ENCODE data around the gene ISY1.
"Not testable (repeated sequence)": the region's sequence is repeated elsewhere in the genome, so short reads cannot be mapped to it uniquely, and the experiment has no call there.

The ISY1 gene

GRCh38 chr3:129183569-129184395 lies 22.9 kb upstream of the ISY1 start, which contains the start of gene CNBP:
Gene CNBP (minus strand): TSS chr3:129183896. CDS start chr3:129171757, 12,139 bp downstream.
- no peaks in the 10 kb centered on the region for H3K27me3 Mint-ChIP-seq
- peaks cover 60% of the 10 kb centered on the region for H3K36me3 Mint-ChIP-seq (ENCODE audit: insufficient read depth)
- peaks cover 32 to 34% of the 10 kb centered on the region in 2 donors for H3K4me1 Mint-ChIP-seq (ENCODE audit: low read depth in 2 of 2)

GRCh38 chr3:129182390-129183185 lies 21.7 kb upstream of the ISY1 start:
- Mint-ChIP-seq H3K27ac (peak overlapping the region; percentile 97), H3K27me3 (no peaks in the 10 kb centered on the region), H3K4me3 (peak overlapping the region; percentile 90 to 95), H3K36me3 (ENCODE audit: insufficient read depth) (peaks cover 70% of the 10 kb centered on the region), H3K4me1 (ENCODE audit: low read depth in 2 of 2) (peaks cover 34 to 39% of the 10 kb centered on the region in 2 donors), H3K9me3 (no peaks in the 10 kb centered on the region)
- peak; percentile 14 to 23 (median 19) for DNase-seq
- ATAC-seq (replicated peaks) = no peak

More at GRCh38 chr3:129183569-129184395, 22.9 kb upstream of the ISY1 start, which contains the start of gene CNBP:
- Mint-ChIP-seq H3K9me3 (no peaks in the 10 kb centered on the region), H3K27ac (peak within 1 kb of the TSS; percentile 97), H3K4me3 (peak within 1 kb of the TSS; percentile 90 to 95)
- ATAC-seq (replicated peaks) (peak; percentile 97), DNase-seq (peak; percentile 90 to 91 (median 90))

GRCh38 chr3:129181819-129182218 lies 21.0 kb upstream of the ISY1 start:
- Mint-ChIP-seq H3K4me3 (peak overlapping the region; percentile 90 to 95), H3K27ac (peak overlapping the region; percentile 97), H3K9me3 (no peaks in the 10 kb centered on the region), H3K36me3 (ENCODE audit: insufficient read depth) (peaks cover 75% of the 10 kb centered on the region), H3K27me3 (no peaks in the 10 kb centered on the region), H3K4me1 (ENCODE audit: low read depth in 2 of 2) (peaks cover 42 to 47% of the 10 kb centered on the region in 2 donors)
- ATAC-seq (replicated peaks) (no peak), DNase-seq (no peak)

GRCh38 chr3:129180461-129180860 lies 19.6 kb upstream of the ISY1 start:
- H3K36me3 Mint-ChIP-seq (ENCODE audit: insufficient read depth) = peaks cover 82% of the 10 kb centered on the region
- no peaks in the 10 kb centered on the region for H3K9me3 Mint-ChIP-seq

GRCh38 chr3:129176051-129176450 lies 15.2 kb upstream of the ISY1 start:
- Mint-ChIP-seq H3K27me3 (no peaks in the 10 kb centered on the region), H3K36me3 (ENCODE audit: insufficient read depth) (peaks cover 74% of the 10 kb centered on the region), H3K27ac (peak overlapping the region; percentile 67 to 97), H3K4me3 (peak overlapping the region; percentile 26 to 47), H3K9me3 (no peaks in the 10 kb centered on the region), H3K4me1 (ENCODE audit: low read depth in 2 of 2) (peaks cover 50 to 59% of the 10 kb centered on the region in 2 donors)
- DNase-seq (no peak), ATAC-seq (replicated peaks) (no peak)

More at GRCh38 chr3:129180461-129180860, 19.6 kb upstream of the ISY1 start:
- peak overlapping the region; percentile 97 for H3K27ac Mint-ChIP-seq
- no peak for DNase-seq
- no peaks in the 10 kb centered on the region for H3K27me3 Mint-ChIP-seq
- H3K4me3 Mint-ChIP-seq = peak overlapping the region; percentile 90 to 95
- H3K4me1 Mint-ChIP-seq (ENCODE audit: low read depth in 2 of 2) = peaks cover 53 to 61% of the 10 kb centered on the region in 2 donors
- ATAC-seq (replicated peaks) = no peak

- H3K27ac Mint-ChIP-seq = peak overlapping the region; percentile 33 to 78
- H3K4me1 Mint-ChIP-seq (ENCODE audit: low read depth in 2 of 2) = peaks cover 35 to 41% of the 10 kb centered on the region in 2 donors
- ATAC-seq (replicated peaks) = no peak
- H3K9me3 Mint-ChIP-seq = no peaks in the 10 kb centered on the region
- peaks cover 74% of the 10 kb centered on the region for H3K36me3 Mint-ChIP-seq (ENCODE audit: insufficient read depth)
- no peaks in the 10 kb centered on the region for H3K27me3 Mint-ChIP-seq
- DNase-seq = no peak
- peak overlapping the region; percentile 47 to 55 for H3K4me3 Mint-ChIP-seq
These were observed 12.9 kb upstream of the ISY1 start for GRCh38 chr3:129173725-129174124.

GRCh38 chr3:129173206-129173605 lies 12.3 kb upstream of the ISY1 start:
- H3K27me3 Mint-ChIP-seq = no peaks in the 10 kb centered on the region
- H3K4me1 Mint-ChIP-seq (ENCODE audit: low read depth in 2 of 2) = peaks cover 35 to 39% of the 10 kb centered on the region in 2 donors
- H3K36me3 Mint-ChIP-seq (ENCODE audit: insufficient read depth) = peaks cover 74% of the 10 kb centered on the region
- peak overlapping the region; percentile 33 to 78 for H3K27ac Mint-ChIP-seq
- DNase-seq = no peak
- H3K4me3 Mint-ChIP-seq = peak overlapping the region in 1 of 2 donors; percentile 47
- H3K9me3 Mint-ChIP-seq = no peaks in the 10 kb centered on the region
- no peak for ATAC-seq (replicated peaks)

- Mint-ChIP-seq H3K4me3 (no peak overlapping the region), H3K36me3 (ENCODE audit: insufficient read depth) (peaks cover 77% of the 10 kb centered on the region), H3K9me3 (no peaks in the 10 kb centered on the region), H3K27me3 (no peaks in the 10 kb centered on the region), H3K27ac (peak overlapping the region; percentile 49 to 71), H3K4me1 (ENCODE audit: low read depth in 2 of 2) (peaks cover 8 to 14% of the 10 kb centered on the region in 2 donors)
- DNase-seq = no peak
- no peak for ATAC-seq (replicated peaks)
These were observed 5.9 kb upstream of the ISY1 start for GRCh38 chr3:129166579-129167332.

GRCh38 chr3:129165594-129165993 lies 4.7 kb upstream of the ISY1 start:
- not testable (repeated sequence) for H3K4me3 Mint-ChIP-seq; H3K27me3 Mint-ChIP-seq; H3K9me3 Mint-ChIP-seq; ATAC-seq (replicated peaks); DNase-seq
- H3K4me1 Mint-ChIP-seq (ENCODE audit: low read depth in 2 of 2) = peaks cover 9 to 12% of the 10 kb centered on the region in 2 donors
- H3K36me3 Mint-ChIP-seq (ENCODE audit: insufficient read depth) = peaks cover 77% of the 10 kb centered on the region
- peak overlapping the region in 1 of 2 donors; percentile 49 for H3K27ac Mint-ChIP-seq

- Mint-ChIP-seq H3K9me3 (no peaks in the 10 kb centered on the region), H3K27me3 (no peaks in the 10 kb centered on the region), H3K4me3 (no peak overlapping the region), H3K27ac (peak overlapping the region in 1 of 2 donors; percentile 49), H3K4me1 (ENCODE audit: low read depth in 2 of 2) (peaks cover 19 to 20% of the 10 kb centered on the region in 2 donors), H3K36me3 (ENCODE audit: insufficient read depth) (peaks cover 73% of the 10 kb centered on the region)
- DNase-seq (no peak), ATAC-seq (replicated peaks) (no peak)
These were observed 3.6 kb upstream of the ISY1 start for GRCh38 chr3:129164500-129164899.

GRCh38 chr3:129162729-129163579 lies 2.1 kb upstream of the ISY1 start:
- DNase-seq = no peak
- H3K4me1 Mint-ChIP-seq (ENCODE audit: low read depth in 2 of 2) = peaks cover 23 to 28% of the 10 kb centered on the region in 2 donors
- peak overlapping the region; percentile 1 to 97 for H3K27ac Mint-ChIP-seq
- no peaks in the 10 kb centered on the region for H3K9me3 Mint-ChIP-seq
- H3K36me3 Mint-ChIP-seq (ENCODE audit: insufficient read depth) = peaks cover 72% of the 10 kb centered on the region
- H3K4me3 Mint-ChIP-seq = peak overlapping the region; percentile 92 to 94
- ATAC-seq (replicated peaks) = no peak
- no peaks in the 10 kb centered on the region for H3K27me3 Mint-ChIP-seq

- Mint-ChIP-seq H3K4me3 (peak overlapping the region; percentile 92 to 94), H3K27ac (peak overlapping the region; percentile 96 to 97), H3K9me3 (no peaks in the 10 kb centered on the region), H3K36me3 (ENCODE audit: insufficient read depth) (peaks cover 72% of the 10 kb centered on the region), H3K4me1 (ENCODE audit: low read depth in 2 of 2) (peaks cover 23 to 28% of the 10 kb centered on the region in 2 donors), H3K27me3 (no peaks in the 10 kb centered on the region)
- DNase-seq = peak in 2 of 3 experiments; percentile 13 to 14
- peak; percentile 5 for ATAC-seq (replicated peaks)
These were observed 1.0 kb upstream of the ISY1 start for GRCh38 chr3:129161860-129162271.
